ENCODE measurements around the gene UMPS. TPM values are rescaled to one million over a fixed set of nuclear protein-coding genes. Genes with fewer than 3 reads are reported as not detected.

Gene UMPS
- total and polyA plus RNA-seq, 2 experiments from 2014 or later = 25.9 to 37.3 TPM

- H3K27ac ChIP-seq = no peak overlapping the region
- H3K36me3 ChIP-seq (replicated peaks; ENCODE audit: insufficient read depth, low read depth) = no peaks in the 10 kb centered on the region
- H3K4me1 ChIP-seq (ENCODE audit: insufficient read depth) = peaks cover 33% of the 10 kb centered on the region
- TF ChIP-seq EZH2phosphoT487 (IDR thresholded peaks at IDR 0.05; ENCODE audit: low read depth, severe bottlenecking, unreplicated experiment) = no peak
- TF ChIP-seq EZH2 (IDR thresholded peaks at IDR 0.05; ENCODE audit: borderline replicate concordance) = no peak
- TF ChIP-seq CTCF (IDR thresholded peaks at IDR 0.05; ENCODE audit: poor library complexity) = no peak
- H4K20me1 ChIP-seq (ENCODE audit: insufficient read depth, poor library complexity, severe bottlenecking) = no peaks in the 10 kb centered on the region
- H3K4me3 ChIP-seq = no peak overlapping the region
- no peaks in the 10 kb centered on the region for H3K9me3 ChIP-seq (ENCODE audit: low read depth)
- no peaks in the 10 kb centered on the region for H3K9me2 ChIP-seq (replicated peaks; ENCODE audit: insufficient read depth)
- H3K4me2 ChIP-seq = no peak overlapping the region
- H2AFZ ChIP-seq = no peak overlapping the region
- DNase-seq (ENCODE audit: low spot score) = peak; percentile 40
- 54% methylated on average over 6 of the region's 6 CpGs for WGBS (ENCODE audit: low lambda C conversion rate, missing lambda C conversion rate)
- no peaks in the 10 kb centered on the region for H3K79me2 ChIP-seq
- H3K27me3 ChIP-seq = no peaks in the 10 kb centered on the region
These were observed 44.1 kb downstream of the UMPS start for GRCh38 chr3:124774327-124774718.

GRCh38 chr3:124774841-124775402 lies 44.7 kb downstream of the UMPS start:
- Histone ChIP-seq H3K36me3 (replicated peaks; ENCODE audit: insufficient read depth, low read depth) (no peaks in the 10 kb centered on the region), H3K4me2 (no peak overlapping the region), H3K4me1 (ENCODE audit: insufficient read depth) (peaks cover 34% of the 10 kb centered on the region), H4K20me1 (ENCODE audit: insufficient read depth, poor library complexity, severe bottlenecking) (no peaks in the 10 kb centered on the region), H3K79me2 (no peaks in the 10 kb centered on the region), H3K27me3 (no peaks in the 10 kb centered on the region), H3K27ac (no peak overlapping the region), H2AFZ (no peak overlapping the region), H3K9me2 (replicated peaks; ENCODE audit: insufficient read depth) (no peaks in the 10 kb centered on the region), H3K4me3 (no peak overlapping the region), H3K9me3 (ENCODE audit: low read depth) (no peaks in the 10 kb centered on the region)
- DNase-seq (ENCODE audit: low spot score) = no peak
- 88% methylated on average over 7 of the region's 7 CpGs for WGBS (ENCODE audit: low lambda C conversion rate, missing lambda C conversion rate)
- no peak for TF ChIP-seq EZH2phosphoT487 (IDR thresholded peaks at IDR 0.05; ENCODE audit: low read depth, severe bottlenecking, unreplicated experiment)
- no peak for TF ChIP-seq CTCF (IDR thresholded peaks at IDR 0.05; ENCODE audit: poor library complexity)
- no peak for TF ChIP-seq EZH2 (IDR thresholded peaks at IDR 0.05; ENCODE audit: borderline replicate concordance)

GRCh38 chr3:124775877-124776276 lies 45.6 kb downstream of the UMPS start:
- no peaks in the 10 kb centered on the region for H3K79me2 ChIP-seq
- H4K20me1 ChIP-seq (ENCODE audit: insufficient read depth, poor library complexity, severe bottlenecking) = no peaks in the 10 kb centered on the region
- H3K4me3 ChIP-seq = no peak overlapping the region
- TF ChIP-seq EZH2 (IDR thresholded peaks at IDR 0.05; ENCODE audit: borderline replicate concordance) = no peak
- no peak for TF ChIP-seq CTCF (IDR thresholded peaks at IDR 0.05; ENCODE audit: poor library complexity)
- TF ChIP-seq EZH2phosphoT487 (IDR thresholded peaks at IDR 0.05; ENCODE audit: low read depth, severe bottlenecking, unreplicated experiment) = no peak
- no peak for DNase-seq (ENCODE audit: low spot score)
- H3K4me1 ChIP-seq (ENCODE audit: insufficient read depth) = peaks cover 34% of the 10 kb centered on the region
- H3K9me2 ChIP-seq (replicated peaks; ENCODE audit: insufficient read depth) = no peaks in the 10 kb centered on the region
- no peaks in the 10 kb centered on the region for H3K27me3 ChIP-seq
- 86% methylated on average over 9 of the region's 9 CpGs for WGBS (ENCODE audit: low lambda C conversion rate, missing lambda C conversion rate)
- no peak overlapping the region for H2AFZ ChIP-seq
- no peak overlapping the region for H3K4me2 ChIP-seq
- no peaks in the 10 kb centered on the region for H3K9me3 ChIP-seq (ENCODE audit: low read depth)
- H3K27ac ChIP-seq = no peak overlapping the region
- H3K36me3 ChIP-seq (replicated peaks; ENCODE audit: insufficient read depth, low read depth) = no peaks in the 10 kb centered on the region

Data from hepatocyte (in vitro differentiated cells).